Left ventricle myocardium inferior (tissue), 1 donor: Measurements from ENCODE around the gene PHKB. TPM values are rescaled to one million over a fixed set of nuclear protein-coding genes. Genes with fewer than 3 reads are reported as not detected.
A peak's percentile ranks its signal among the peaks of the same experiment; 100 is the strongest.
"Not testable (repeated sequence)": the region's sequence is repeated elsewhere in the genome, so short reads cannot be mapped to it uniquely, and the experiment has no call there.

Experiments used
- DNase-seq: peaks from one replicate; pipeline ENCODE4 v3.0.0-alpha.2; 2020
- H3K27ac ChIP-seq: fragments of 200-600 bp; replicated peaks from 2 replicates; pipeline ENCODE4 v1.8.0; 2021
- H3K27me3 ChIP-seq: fragments of 200-600 bp; 2 replicates; pipeline ENCODE4 v1.8.0; 2021; ENCODE audit warnings: low read depth
- H3K36me3 ChIP-seq: fragments of 200-600 bp; 2 replicates; pipeline ENCODE4 v1.8.0; 2021
- H3K4me1 ChIP-seq: fragments of 200-600 bp; 2 replicates; pipeline ENCODE4 v1.8.0; 2021
- H3K4me3 ChIP-seq: fragments of 200-600 bp; 2 replicates; pipeline ENCODE4 v1.8.0; 2021; ENCODE audit warnings: mild to moderate bottlenecking, moderate library complexity
- H3K9me3 ChIP-seq: fragments of 200-600 bp; replicated peaks from 2 replicates; pipeline ENCODE4 v1.8.0; 2021
- CTCF ChIP-seq: fragments of 200-600 bp; IDR thresholded peaks from 2 replicates; pipeline ENCODE4 v1.8.0; 2021; ENCODE audit warnings: antibody characterized with exemption, mild to moderate bottlenecking, borderline replicate concordance
- intact Hi-C: fragments of 100-400 bp; cut with micrococcal nuclease; formaldehyde crosslinking; loops from one replicate; pipeline ENCODE4 v1.11.0; 2022
- total RNA-seq: library from RNA; stranded (reverse); fragmentation: NEBNext Ultra II Directional; extraction: Animal tissue kit (Norgen Biotek cat#: 25700); gene quantifications from one replicate; pipeline ENCODE4 v1.2.1, GENCODE V29; 2021
- donor health status: DM: no; HTN: yes; CAD: no; lungs with severe emphysema.

Gene PHKB
- total RNA-seq, 1 donor from 2014 or later = 63.2 TPM

GRCh38 chr16:47553853-47554564 lies 92.9 kb downstream of the PHKB start:
- intact Hi-C loops = no loop called here
- H3K27me3 ChIP-seq = no peaks in the 10 kb centered on the region
- no peak for DNase-seq
- no peak overlapping the region for H3K4me3 ChIP-seq
- TF ChIP-seq CTCF = no peak
- H3K4me1 ChIP-seq = no peaks in the 10 kb centered on the region
- no peak overlapping the region for H3K27ac ChIP-seq
- peaks cover 57% of the 10 kb centered on the region for H3K36me3 ChIP-seq
- H3K9me3 ChIP-seq = peaks cover 26% of the 10 kb centered on the region

DNA sequence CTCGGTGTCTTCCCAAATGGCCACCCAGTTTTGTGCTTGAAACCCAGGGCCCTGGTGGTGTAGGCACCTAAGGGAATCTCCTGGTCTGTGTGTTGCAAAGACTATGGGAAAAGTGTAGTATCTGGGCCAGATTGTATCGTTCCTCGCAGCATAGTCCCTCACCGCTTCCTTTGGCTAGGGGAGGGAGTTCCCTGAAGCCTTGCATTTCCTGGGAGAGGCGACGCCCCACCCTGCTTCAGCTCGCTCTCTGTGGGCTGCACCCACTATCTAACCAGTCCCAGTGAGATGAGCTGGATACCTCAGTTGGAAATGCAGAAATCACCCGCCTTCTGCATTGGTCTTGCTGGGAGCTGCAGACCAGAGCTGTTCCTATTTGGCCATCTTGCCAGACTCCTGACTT lies 93.5 kb downstream of the PHKB start:
- DNase-seq, H3K27me3 ChIP-seq, intact Hi-C loops, H3K4me1 ChIP-seq, H3K27ac ChIP-seq, H3K4me3 ChIP-seq: not testable (repeated sequence)
- Histone ChIP-seq H3K36me3 (peaks cover 53% of the 10 kb centered on the region), H3K9me3 (peaks cover 26% of the 10 kb centered on the region)

- Histone ChIP-seq H3K27ac (no peak overlapping the region), H3K9me3 (no peaks in the 10 kb centered on the region), H3K4me3 (no peak overlapping the region), H3K27me3 (no peaks in the 10 kb centered on the region), H3K4me1 (peaks cover 15% of the 10 kb centered on the region), H3K36me3 (peaks cover 3% of the 10 kb centered on the region)
- TF ChIP-seq CTCF = no peak
- intact Hi-C loops = no loop called here
- no peak for DNase-seq
These were observed 100.2 kb downstream of the PHKB start for GRCh38 chr16:47561286-47561685.

DNA sequence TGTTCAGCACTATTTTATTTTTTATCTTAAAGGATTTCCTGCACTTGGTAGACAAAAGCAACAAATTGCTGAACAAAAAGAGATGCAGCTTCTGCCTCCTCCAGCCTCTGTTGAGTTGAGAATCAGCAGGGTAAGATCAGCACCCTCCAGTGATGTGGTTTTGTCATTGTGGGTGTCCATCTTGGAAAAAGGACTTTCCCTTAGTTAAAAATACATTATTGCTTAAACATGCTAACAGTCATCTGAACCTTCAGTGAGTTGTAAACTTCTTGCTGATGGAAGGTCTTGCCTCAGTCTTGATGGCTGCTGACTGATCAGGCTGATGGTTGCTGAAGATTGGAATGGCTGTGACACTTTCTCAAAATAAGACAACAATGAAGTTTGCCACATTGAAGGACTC lies 101.2 kb downstream of the PHKB start:
- H3K36me3 ChIP-seq = peaks cover 3% of the 10 kb centered on the region
- no peak for TF ChIP-seq CTCF
- H3K4me1 ChIP-seq = peaks cover 15% of the 10 kb centered on the region
- intact Hi-C loops = no loop called here
- H3K27ac ChIP-seq = no peak overlapping the region
- no peaks in the 10 kb centered on the region for H3K9me3 ChIP-seq
- no peak overlapping the region for H3K4me3 ChIP-seq
- H3K27me3 ChIP-seq = no peaks in the 10 kb centered on the region
- no peak for DNase-seq

- Histone ChIP-seq H3K9me3 (no peaks in the 10 kb centered on the region), H3K4me1 (peaks cover 19% of the 10 kb centered on the region), H3K27me3 (no peaks in the 10 kb centered on the region), H3K4me3 (no peak overlapping the region), H3K36me3 (peaks cover 3% of the 10 kb centered on the region), H3K27ac (peak overlapping the region; percentile 58)
- no peak for TF ChIP-seq CTCF
- intact Hi-C loops = no loop called here
- peak; percentile 73 for DNase-seq
These were observed 104.3 kb downstream of the PHKB start for GRCh38 chr16:47565454-47565853.

- no peak overlapping the region for H3K4me3 ChIP-seq
- no peak overlapping the region for H3K27ac ChIP-seq
- peaks cover 32% of the 10 kb centered on the region for H3K4me1 ChIP-seq
- intact Hi-C loops = no loop called here
- no peak for TF ChIP-seq CTCF
- no peaks in the 10 kb centered on the region for H3K9me3 ChIP-seq
- no peaks in the 10 kb centered on the region for H3K27me3 ChIP-seq
- no peaks in the 10 kb centered on the region for H3K36me3 ChIP-seq
- DNase-seq = no peak
These were observed 106.2 kb downstream of the PHKB start for GRCh38 chr16:47567321-47567720.
